Neural cell (in vitro differentiated cells): Measurements from ENCODE around the gene HOXA7. TPM values are rescaled to one million over a fixed set of nuclear protein-coding genes. Genes with fewer than 3 reads are reported as not detected.

Experiments used
- H2AFZ ChIP-seq: fragments of 200-600, 300-800 bp; sonication (generic), shearing (Covaris generic); 2 replicates; pipeline ENCODE4 v1.6.0; 2014; ENCODE audit warnings: low read depth, mild to moderate bottlenecking, antibody characterized with exemption, low read length, moderate library complexity
- H3F3A ChIP-seq: fragments of 200-600 bp; shearing (Covaris generic); 2 replicates; pipeline ENCODE4 v1.6.1; 2016; ENCODE audit warnings: mild to moderate bottlenecking, moderate library complexity, mixed read lengths, antibody characterized with exemption, low read length; ENCODE audit not compliant: insufficient read depth, poor library complexity, severe bottlenecking
- H3K27ac ChIP-seq: fragments of 200-600, 300-800 bp; sonication (generic), shearing (Covaris generic); 2 replicates; pipeline ENCODE4 v1.5.1; 2014; ENCODE audit warnings: mild to moderate bottlenecking, low read length, moderate library complexity
- H3K27me3 ChIP-seq: fragments of 300-800, 200-600 bp; sonication (generic), shearing (Covaris generic); 2 replicates; pipeline ENCODE4 v1.6.0; 2014; ENCODE audit warnings: mild to moderate bottlenecking, low read depth, low read length, moderate library complexity; ENCODE audit not compliant: insufficient read depth
- H3K36me3 ChIP-seq: fragments of 300-800, 200-600 bp; sonication (generic), shearing (Covaris generic); 2 replicates; pipeline ENCODE4 v1.5.1; 2014; ENCODE audit warnings: mild to moderate bottlenecking, antibody characterized with exemption, low read length, moderate library complexity; ENCODE audit not compliant: insufficient read depth
- H3K4me2 ChIP-seq: fragments of 300-800, 200-600 bp; sonication (generic), shearing (Covaris generic); 2 replicates; pipeline ENCODE4 v1.6.0; 2014; ENCODE audit warnings: mild to moderate bottlenecking, low read length
- H3K4me3 ChIP-seq: fragments of 300-800, 200-600 bp; sonication (generic), shearing (Covaris generic); 2 replicates; pipeline ENCODE4 v1.5.1; 2014; ENCODE audit warnings: mild to moderate bottlenecking, low read length, moderate library complexity
- H3K79me2 ChIP-seq: fragments of 200-600 bp; shearing (Covaris generic); replicated peaks from 2 replicates; pipeline ENCODE4 v1.6.0; 2014; ENCODE audit warnings: mild to moderate bottlenecking, low read length, moderate library complexity; ENCODE audit not compliant: insufficient read depth
- H3K9ac ChIP-seq: fragments of 300-800, 200-600 bp; sonication (generic), shearing (Covaris generic); 2 replicates; pipeline ENCODE4 v1.6.1; 2016; ENCODE audit warnings: mild to moderate bottlenecking, low read length, mixed read lengths
- H3K9me2 ChIP-seq: fragments of 200-600 bp; shearing (Covaris generic); 2 replicates; pipeline ENCODE4 v1.6.1; 2016; ENCODE audit warnings: mild to moderate bottlenecking, low read length, mixed read lengths; ENCODE audit not compliant: insufficient read depth
- H3K9me3 ChIP-seq: fragments of 200-600, 300-800 bp; sonication (generic), shearing (Covaris generic); 2 replicates; pipeline ENCODE4 v1.6.1; 2016; ENCODE audit warnings: mild to moderate bottlenecking, mixed run types, low read length, moderate library complexity, mixed read lengths
- H4K20me1 ChIP-seq: fragments of 200-600 bp; shearing (Covaris generic); 2 replicates; pipeline ENCODE4 v1.6.1; 2016; ENCODE audit warnings: mild to moderate bottlenecking, mixed run types; ENCODE audit not compliant: insufficient read depth
- CTCF ChIP-seq: fragments of 450-650 bp; IDR thresholded peaks from 2 replicates; pipeline ENCODE4 v1.5.1; 2014; ENCODE audit warnings: antibody characterized with exemption, mild to moderate bottlenecking, moderate library complexity; ENCODE audit not compliant: poor library complexity, severe bottlenecking
- EP300 ChIP-seq: fragments of 450-650 bp; conservative IDR thresholded peaks from 2 replicates; pipeline ENCODE4 v1.6.1; 2014; ENCODE audit warnings: antibody characterized with exemption, mild to moderate bottlenecking, moderate library complexity; ENCODE audit not compliant: poor library complexity, severe bottlenecking
- EZH2 ChIP-seq: fragments of 200-600, 300-800 bp; shearing (Covaris generic), sonication (generic); IDR thresholded peaks from 2 replicates; pipeline ENCODE4 v1.6.1; 2014; ENCODE audit warnings: antibody characterized with exemption, low read length, borderline replicate concordance, mild to moderate bottlenecking; ENCODE audit not compliant: insufficient read depth, poor library complexity, severe bottlenecking
- MXI1 ChIP-seq: fragments of 450-650 bp; conservative IDR thresholded peaks from 2 replicates; pipeline ENCODE4 v1.6.1; 2014; ENCODE audit warnings: antibody characterized with exemption, mild to moderate bottlenecking; ENCODE audit not compliant: poor library complexity, severe bottlenecking
- POLR2AphosphoS5 ChIP-seq: IDR thresholded peaks from 2 replicates; pipeline ENCODE4 v1.6.1; 2012
- RAD21 ChIP-seq: fragments of 450-650 bp; conservative IDR thresholded peaks from 2 replicates; pipeline ENCODE4 v1.6.1; 2014; ENCODE audit warnings: antibody characterized with exemption, mild to moderate bottlenecking, moderate library complexity
- REST ChIP-seq: IDR thresholded peaks from 2 replicates; pipeline ENCODE4 v1.6.1; 2012; ENCODE audit warnings: borderline replicate concordance
- SMC3 ChIP-seq: fragments of 450-650 bp; conservative IDR thresholded peaks from 2 replicates; pipeline ENCODE4 v1.6.1; 2014; ENCODE audit warnings: antibody characterized with exemption, mild to moderate bottlenecking, moderate library complexity; ENCODE audit not compliant: poor library complexity
- TAF1 ChIP-seq: IDR thresholded peaks from 2 replicates; pipeline ENCODE4 v1.6.1; 2012; ENCODE audit warnings: low read depth
- polyA plus RNA-seq: library from polyadenylated mRNA; depleted of rRNA; stranded (reverse); fragments of >200 nt; gene quantifications from 2 replicates; pipeline ENCODE4 v1.2.3, GENCODE V29; 2014

HOXA7 gene
- polyA plus RNA-seq, 1 donor from 2014 or later = not detected

- no peak overlapping the region for H3K27ac ChIP-seq
- H3K36me3 ChIP-seq = no peaks in the 10 kb centered on the region
- H3K27me3 ChIP-seq = peaks cover 100% of the 10 kb centered on the region
- no peak overlapping the region for H2AFZ ChIP-seq
- H3K4me3 ChIP-seq = no peak overlapping the region
- H3K9me3 ChIP-seq = peaks cover 9% of the 10 kb centered on the region
- TF ChIP-seq REST (no peak), TAF1 (no peak), POLR2AphosphoS5 (no peak), CTCF (no peak), EP300 (no peak), SMC3 (no peak), RAD21 (no peak), MXI1 (no peak), EZH2 (no peak)
- no peak overlapping the region for H3K9ac ChIP-seq
- H3K9me2 ChIP-seq = no peaks in the 10 kb centered on the region
- no peak overlapping the region for H3K4me2 ChIP-seq
- H3F3A ChIP-seq = no peaks in the 10 kb centered on the region
- H3K79me2 ChIP-seq = no peaks in the 10 kb centered on the region
- no peaks in the 10 kb centered on the region for H4K20me1 ChIP-seq
These were observed 14.8 kb upstream of the HOXA7 start for GRCh38 chr7:27171325-27171636.

- Histone ChIP-seq H3K27ac (no peak overlapping the region), H3K9me3 (peaks cover 15% of the 10 kb centered on the region), H2AFZ (no peak overlapping the region), H3K9me2 (no peaks in the 10 kb centered on the region), H3K9ac (no peak overlapping the region), H3K4me2 (no peak overlapping the region), H3K36me3 (no peaks in the 10 kb centered on the region), H3K79me2 (no peaks in the 10 kb centered on the region), H3K4me3 (no peak overlapping the region), H3K27me3 (peaks cover 100% of the 10 kb centered on the region), H3F3A (no peaks in the 10 kb centered on the region), H4K20me1 (no peaks in the 10 kb centered on the region)
- no peak for TF ChIP-seq EP300
- TF ChIP-seq POLR2AphosphoS5 = no peak
- TF ChIP-seq RAD21 = no peak
- no peak for TF ChIP-seq CTCF
- TF ChIP-seq REST = no peak
These were observed 14.2 kb upstream of the HOXA7 start for GRCh38 chr7:27170426-27171324.
